Stimulated activated CD4-positive, alpha-beta T cell treated with anti-CD3 and anti-CD28 coated beads, Interleukin-4, amount 100 ng/mL, for 1 hour (primary cell): ENCODE data around the gene MBD2.
"Not testable (repeated sequence)": the region's sequence is repeated elsewhere in the genome, so short reads cannot be mapped to it uniquely, and the experiment has no call there.

Source experiments
- DNase-seq: peaks from one replicate; pipeline ENCODE4 v3.0.0-alpha.2; 2020

MBD2 gene

DNA sequence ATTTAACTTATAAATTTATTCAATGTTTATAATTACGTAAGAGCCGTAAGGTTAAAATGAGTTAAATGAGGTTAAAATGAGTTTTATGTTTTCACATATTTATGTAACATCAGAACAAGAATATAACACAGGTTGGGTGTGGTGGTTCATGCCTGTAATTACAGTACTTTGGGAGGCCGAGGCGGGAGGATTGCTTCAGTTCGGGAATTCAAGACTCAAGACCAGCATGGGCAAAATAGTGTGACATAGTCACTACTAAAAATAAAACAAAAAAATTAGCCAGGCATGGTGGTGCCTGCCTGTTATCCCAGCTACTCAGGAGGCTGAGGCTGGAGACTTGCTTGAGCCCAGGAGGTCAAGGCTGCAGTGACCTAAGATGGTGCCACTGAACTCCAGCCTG lies 9.3 kb upstream of the MBD2 start:
- DNase-seq: no peak

- DNase-seq: no peak
Observed at GRCh38 chr18:54233228-54233625, 8.8 kb upstream of the MBD2 start.

DNA sequence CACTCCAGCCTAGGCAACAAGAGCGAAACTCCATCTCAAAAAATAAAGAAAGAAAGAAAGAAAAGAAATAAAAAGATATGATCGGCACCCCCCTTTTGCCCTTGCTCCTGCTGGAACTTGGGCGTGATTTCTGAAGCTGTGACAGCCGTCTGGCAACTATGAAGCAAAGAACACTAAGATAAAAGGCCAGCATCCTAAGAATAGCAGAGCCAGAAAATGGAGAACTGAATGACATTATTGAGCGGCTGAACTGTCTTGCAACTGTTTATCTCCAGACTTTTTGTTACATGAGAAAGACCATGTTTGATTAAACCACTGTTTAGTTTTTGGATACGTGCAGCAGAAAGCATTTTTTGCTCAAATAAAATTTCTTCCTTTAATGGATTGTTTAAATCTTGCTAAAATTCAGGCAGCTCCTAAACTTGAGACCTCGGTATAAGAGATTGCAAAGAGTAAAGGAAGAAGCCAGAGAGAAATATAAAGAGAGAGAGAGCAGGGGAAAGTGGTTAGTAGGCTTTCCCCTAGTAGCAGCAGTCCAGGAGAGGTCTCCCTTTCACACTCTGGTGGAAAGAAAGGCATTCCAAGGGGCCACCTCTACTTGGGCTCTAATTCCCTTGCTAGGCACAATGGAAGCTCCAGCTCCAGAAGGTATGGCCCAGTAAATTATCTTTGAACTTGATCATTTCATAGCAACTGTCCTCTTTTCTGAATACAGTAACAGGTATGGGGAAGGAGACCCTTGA lies 8.2 kb upstream of the MBD2 start:
- DNase-seq: no peak

- DNase-seq: no peak
Observed at GRCh38 chr18:54229421-54230059, 5.1 kb upstream of the MBD2 start.

GRCh38 chr18:54228364-54228763 lies 3.9 kb upstream of the MBD2 start:
- no peak for DNase-seq

DNA sequence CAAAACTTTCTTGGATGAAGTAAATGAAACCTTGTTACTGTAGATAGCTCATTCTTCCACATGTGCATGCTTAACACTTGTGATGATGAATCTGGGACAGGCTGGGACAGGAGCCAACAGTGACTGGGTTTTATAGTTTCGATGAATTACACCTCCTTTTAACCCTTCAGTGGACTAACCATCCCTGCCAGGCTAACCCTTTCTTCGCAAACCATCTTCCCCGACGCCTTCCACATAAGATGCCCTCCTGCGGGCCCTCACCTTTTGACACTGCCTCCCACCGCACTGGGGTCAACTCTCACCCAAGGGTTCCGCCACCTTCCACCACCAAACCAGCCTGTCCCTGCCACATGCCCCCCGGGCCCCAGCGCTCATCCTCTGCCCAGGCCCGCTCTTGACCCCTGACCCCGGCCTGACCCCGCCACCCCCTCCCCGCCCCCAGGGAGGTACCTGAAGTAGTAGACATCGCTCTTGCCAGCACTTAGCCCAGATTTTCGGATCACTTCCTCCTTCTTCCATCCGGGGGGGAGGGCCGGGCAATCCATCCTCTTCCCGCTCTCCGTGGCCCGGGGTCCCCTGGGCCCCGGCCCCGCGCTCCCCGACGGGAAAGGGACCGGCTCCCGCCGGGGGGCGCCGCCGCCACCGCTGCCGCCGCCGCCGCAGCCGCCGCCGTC lies 764 bp downstream of the MBD2 start:
- peak; percentile 57 for DNase-seq

DNA sequence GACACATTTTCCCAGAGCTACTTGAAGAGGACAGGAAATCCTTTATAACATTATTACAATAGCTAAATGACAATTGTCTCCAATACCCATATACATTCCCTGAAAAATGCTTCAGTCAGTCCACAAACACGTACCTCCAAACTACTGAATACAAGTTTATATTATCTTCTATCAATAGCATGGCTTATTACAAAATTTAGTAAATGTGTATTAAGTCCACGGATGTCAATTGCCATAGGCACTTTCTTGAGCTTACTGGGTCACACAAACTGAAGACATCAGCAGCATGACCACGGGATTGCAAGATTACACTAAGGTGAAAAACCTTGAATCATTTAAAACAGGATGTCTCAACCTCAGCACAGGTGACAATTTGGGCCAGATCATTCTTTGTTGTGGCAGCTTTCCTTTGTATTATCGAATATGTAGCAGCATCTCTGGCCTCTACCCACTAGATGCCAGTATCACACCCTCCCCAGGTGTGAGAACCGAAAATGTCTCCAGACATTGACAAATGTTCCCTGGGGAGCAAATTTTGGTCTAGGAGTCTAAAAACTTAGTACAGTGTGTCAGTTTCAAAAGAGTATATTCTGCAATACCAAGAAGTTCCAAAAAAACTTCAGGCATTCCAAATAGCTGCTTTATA lies 1.4 kb downstream of the MBD2 start:
- no peak for DNase-seq

GRCh38 chr18:54220406-54220805 lies 4.1 kb downstream of the MBD2 start:
- DNase-seq: no peak

- DNase-seq: not testable (repeated sequence)
Observed at GRCh38 chr18:54218803-54219202, 5.7 kb downstream of the MBD2 start.

DNA sequence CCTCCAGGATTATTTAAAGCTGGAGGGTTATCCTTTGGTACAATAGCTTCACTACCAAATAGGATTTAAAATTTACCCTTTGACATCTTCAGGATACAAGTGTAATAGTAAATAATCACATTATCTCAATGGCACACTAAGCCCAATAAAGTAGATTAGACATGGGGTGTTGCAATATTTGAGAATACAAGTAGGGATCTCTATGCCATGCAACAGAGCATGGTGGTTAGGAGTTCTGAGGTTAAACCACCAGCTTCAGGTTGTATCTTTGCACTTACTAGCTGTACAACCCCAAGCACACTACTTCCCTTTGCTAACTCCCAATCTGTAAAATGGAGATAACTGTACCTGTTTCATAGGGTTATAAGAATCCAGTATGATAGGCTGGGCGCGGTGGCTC lies 6.2 kb downstream of the MBD2 start:
- DNase-seq: no peak

DNA sequence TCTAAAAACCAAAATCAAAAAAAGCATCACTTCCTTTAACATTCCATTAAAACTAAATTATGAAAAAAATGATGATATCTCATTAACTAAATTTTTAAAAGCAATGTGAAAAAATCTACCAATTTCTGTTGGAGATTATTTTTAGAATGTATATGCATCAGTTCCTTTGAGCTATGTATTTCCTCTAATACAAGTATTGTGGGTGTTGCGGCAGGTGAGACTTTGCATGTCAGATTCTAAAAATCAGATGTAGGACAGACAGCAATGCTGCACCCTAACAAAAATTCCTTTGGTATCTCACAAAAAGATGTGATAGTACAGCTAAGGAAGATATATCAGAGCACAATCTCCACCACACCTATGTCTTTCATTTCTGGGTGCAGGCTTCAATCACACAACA lies 6.8 kb downstream of the MBD2 start:
- DNase-seq: no peak

- no peak for DNase-seq
Observed at GRCh38 chr18:54215069-54215468, 9.4 kb downstream of the MBD2 start.

GRCh38 chr18:54210463-54210862 lies 14.0 kb downstream of the MBD2 start:
- DNase-seq: no peak

DNA sequence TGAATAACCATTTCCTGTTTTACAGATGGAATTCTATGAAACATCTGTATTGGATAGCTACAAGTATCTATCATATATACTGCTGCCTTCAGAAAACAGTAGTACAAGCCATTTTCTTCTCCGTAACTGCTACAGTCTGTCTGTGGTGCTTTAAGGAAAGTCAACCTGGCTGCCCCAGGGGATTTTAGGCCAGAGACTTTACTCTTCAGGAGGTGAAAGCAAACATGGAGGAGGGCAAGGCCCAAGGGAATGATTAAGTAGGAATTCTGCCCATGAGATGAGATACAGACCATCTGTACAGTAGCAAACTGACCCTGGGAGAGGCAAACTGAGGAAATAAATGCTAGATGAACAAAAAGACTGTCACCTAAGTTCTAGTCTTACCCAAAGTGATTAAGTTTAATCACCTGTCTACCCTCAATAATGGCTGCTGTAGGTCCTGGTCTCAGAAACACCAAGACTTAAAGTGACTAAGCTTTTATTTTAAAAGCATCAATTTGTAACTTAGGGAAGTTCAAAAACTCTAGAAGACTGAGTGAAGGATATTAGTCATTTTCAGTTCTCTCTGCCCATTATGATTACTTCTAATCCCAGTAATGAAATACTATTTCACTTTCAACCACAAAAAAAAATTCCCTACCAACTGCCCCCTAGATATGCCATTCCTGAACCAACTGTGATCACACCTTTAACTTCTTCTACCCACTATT lies 14.8 kb downstream of the MBD2 start:
- no peak for DNase-seq

GRCh38 chr18:54206447-54206846 lies 18.0 kb downstream of the MBD2 start:
- DNase-seq: no peak

DNA sequence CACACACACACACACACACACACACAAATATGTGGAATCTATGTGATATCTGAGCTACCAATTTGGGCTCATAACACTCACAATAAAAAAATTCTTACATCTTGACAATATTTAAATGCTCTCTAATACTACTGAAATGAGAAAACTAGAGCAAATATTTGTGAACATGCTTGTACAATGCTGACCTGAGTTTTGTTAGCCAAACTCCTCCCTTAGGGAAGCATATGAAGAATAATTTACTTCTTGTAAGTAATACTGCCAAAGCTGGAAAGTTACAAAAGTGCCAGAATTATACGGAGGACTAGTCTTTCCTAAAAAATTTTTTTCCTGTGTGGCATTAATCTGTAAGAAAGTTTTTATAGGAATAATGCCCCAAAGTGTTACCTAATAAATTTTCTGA lies 18.5 kb downstream of the MBD2 start:
- no peak for DNase-seq

DNA sequence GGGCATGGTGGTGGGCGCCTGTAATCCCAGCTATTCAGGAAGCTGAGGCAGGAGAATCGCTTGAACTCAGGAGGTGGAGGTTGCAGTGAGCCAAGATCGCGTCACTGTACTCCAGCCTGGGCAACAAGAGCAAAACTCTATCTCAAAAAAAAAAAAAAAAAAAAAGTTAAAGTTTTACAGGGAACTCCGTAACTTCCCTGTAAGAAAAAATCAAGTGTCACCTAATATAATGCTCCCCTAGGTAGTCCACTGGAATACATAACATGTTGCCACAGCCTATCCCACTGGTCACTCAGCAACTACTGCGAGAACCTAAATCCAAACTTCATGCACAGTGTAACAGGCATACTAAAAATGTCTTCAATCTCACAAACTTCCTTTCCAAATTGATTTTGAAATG lies 19.0 kb downstream of the MBD2 start:
- DNase-seq: not testable (repeated sequence)

DNA sequence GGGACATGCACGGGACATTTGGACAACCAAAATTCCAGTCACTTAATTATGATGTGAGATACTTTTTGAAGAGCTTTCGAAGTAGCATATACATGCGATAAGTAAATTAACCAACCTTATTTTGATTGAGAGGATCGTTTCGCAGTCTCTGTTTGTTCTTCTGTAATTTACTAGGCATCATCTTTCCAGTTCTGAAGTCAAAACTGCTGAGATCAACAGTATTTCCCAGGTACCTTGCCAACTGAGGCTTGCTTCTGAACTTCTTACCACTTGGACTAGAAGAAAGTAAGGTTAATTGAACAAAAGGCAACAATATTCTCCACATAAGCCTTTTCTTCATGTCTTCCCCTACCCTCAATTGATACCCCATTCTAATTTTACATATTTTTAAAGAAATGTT lies 19.6 kb downstream of the MBD2 start:
- DNase-seq: no peak

DNA sequence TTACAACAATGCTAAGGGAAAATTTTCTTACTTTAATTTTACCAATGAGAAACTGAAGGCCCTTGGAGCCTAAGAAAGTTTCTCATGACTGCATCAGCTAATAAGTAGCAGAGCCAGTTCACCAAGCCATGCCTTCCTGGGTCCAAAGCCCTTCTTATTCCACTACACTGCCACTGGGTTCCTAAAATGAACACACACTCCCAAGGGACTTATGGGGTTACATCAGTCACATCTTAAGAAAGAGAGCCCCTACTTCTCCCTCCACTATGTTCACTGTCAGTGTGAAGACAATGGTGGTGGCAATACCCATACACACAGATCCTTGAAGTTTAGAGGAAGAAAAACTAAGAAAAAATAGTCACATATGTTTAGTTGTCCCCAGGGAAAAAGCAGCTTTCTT lies 20.6 kb downstream of the MBD2 start:
- no peak for DNase-seq

DNA sequence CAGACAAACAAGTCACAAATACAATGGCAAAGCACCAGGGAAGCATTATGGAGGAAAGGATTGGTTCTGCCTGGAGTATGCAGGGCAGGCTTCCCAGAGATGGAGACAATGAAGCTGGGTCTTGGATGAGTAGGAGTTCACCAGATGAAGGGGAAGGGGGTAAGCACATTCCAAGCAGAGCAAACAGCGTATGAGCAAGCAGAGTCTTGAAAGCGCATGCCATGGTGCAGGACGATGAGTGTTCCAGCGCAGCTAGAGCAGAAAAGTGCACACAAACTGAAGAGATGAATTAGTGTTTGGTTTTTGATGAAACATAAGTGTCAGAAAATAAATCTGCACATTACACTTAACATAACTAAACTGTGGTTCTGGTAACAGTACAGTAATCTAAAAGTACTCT lies 21.6 kb downstream of the MBD2 start:
- no peak for DNase-seq

DNA sequence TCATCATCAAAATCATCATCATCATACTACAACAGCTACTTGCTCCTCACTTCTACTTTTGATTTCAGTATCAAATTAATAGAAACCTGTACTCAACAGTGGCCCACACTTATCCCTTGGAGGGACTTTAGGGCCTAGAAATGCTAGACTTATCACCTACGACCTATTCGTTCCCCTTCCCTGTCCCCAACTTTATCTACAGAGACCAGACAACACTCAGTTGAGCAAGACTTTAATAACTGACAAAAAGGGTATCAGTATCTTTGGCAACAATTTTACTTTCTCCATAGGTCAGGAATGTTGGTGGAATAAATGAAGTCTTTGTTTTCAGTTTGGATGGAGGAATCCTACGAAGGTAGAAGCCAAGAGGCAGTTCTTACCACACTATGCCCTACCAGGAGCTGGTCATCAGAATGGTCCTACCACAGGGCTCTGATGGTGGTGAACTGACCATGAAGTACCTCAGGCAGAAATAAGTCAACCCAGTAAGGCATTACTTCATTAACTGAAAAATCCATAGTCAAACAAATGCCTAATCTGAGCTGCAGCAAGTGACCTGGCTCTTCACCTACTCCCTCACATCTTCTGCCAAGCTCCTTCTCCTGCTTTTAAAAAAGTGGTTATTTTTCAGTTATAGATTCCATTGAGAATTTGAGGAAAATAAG lies 26.6 kb downstream of the MBD2 start:
- DNase-seq: no peak

GRCh38 chr18:54193786-54194185 lies 30.7 kb downstream of the MBD2 start:
- no peak for DNase-seq

DNA sequence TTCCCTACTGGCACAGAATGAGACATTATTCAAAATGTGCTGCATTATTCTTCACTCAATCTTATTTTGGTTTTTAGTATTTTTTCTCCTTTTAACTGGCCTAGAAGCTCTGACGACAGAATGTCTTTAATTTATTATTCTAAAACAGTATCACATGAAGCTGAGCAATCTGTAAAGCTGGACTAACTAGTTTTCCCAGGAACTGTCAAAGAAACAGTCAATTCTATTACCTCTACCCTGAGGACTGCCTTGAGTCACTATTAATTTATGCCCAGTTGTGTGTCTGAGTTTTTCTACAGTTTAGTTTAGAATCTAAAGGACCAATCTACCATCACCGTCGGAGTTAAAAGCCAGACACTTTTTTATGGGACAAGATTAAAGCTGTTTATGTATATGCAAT lies 31.6 kb downstream of the MBD2 start:
- no peak for DNase-seq
